Stimulated activated memory B cell treated with anti-CD40 and anti-IgM and Interleukin-4, amounts not matched to agents 10 μg/mL and 1 μg/mL and 100 μg/mL, for 72 hours (primary cell): ENCODE data around the gene BMPR2.
"Not testable (repeated sequence)": the region's sequence is repeated elsewhere in the genome, so short reads cannot be mapped to it uniquely, and the experiment has no call there.

ENCODE experiments used
- ATAC-seq: fragments of 150-1000 bp; cut with Tn5 transposase; 2 replicates; pipeline ENCODE4 v1.10.0; 2021
- H3K27ac Mint-ChIP-seq: one replicate; pipeline ENCODE4 v1.8.0; 2022; ENCODE audit warnings: mild to moderate bottlenecking, mixed read lengths
- H3K27me3 Mint-ChIP-seq: one replicate; pipeline ENCODE4 v1.8.0; 2022; ENCODE audit warnings: mixed read lengths
- H3K36me3 Mint-ChIP-seq: one replicate; pipeline ENCODE4 v1.8.0; 2022; ENCODE audit warnings: mixed read lengths
- H3K4me1 Mint-ChIP-seq: one replicate; pipeline ENCODE4 v1.8.0; 2022; ENCODE audit warnings: mixed read lengths
- H3K4me3 Mint-ChIP-seq: one replicate; pipeline ENCODE4 v1.8.0; 2022; ENCODE audit warnings: mild to moderate bottlenecking, moderate library complexity, mixed read lengths
- H3K9me3 Mint-ChIP-seq: one replicate; pipeline ENCODE4 v1.8.0; 2022; ENCODE audit warnings: mixed read lengths

BMPR2 gene

GRCh38 chr2:202566286-202566685, 190.2 kb downstream of the BMPR2 start:
- Mint-ChIP-seq H3K27ac (no peak overlapping the region), H3K27me3 (no peaks in the 10 kb centered on the region), H3K4me1 (no peaks in the 10 kb centered on the region), H3K36me3 (no peaks in the 10 kb centered on the region), H3K4me3 (no peak overlapping the region), H3K9me3 (no peaks in the 10 kb centered on the region)
- ATAC-seq: no peak

GRCh38 chr2:202574541-202574940, 198.4 kb downstream of the BMPR2 start:
- no peak for ATAC-seq
- H3K9me3 Mint-ChIP-seq: no peaks in the 10 kb centered on the region
- H3K27me3 Mint-ChIP-seq: no peaks in the 10 kb centered on the region
- H3K4me1 Mint-ChIP-seq: no peaks in the 10 kb centered on the region
- no peaks in the 10 kb centered on the region for H3K36me3 Mint-ChIP-seq
- H3K4me3 Mint-ChIP-seq: no peak overlapping the region
- H3K27ac Mint-ChIP-seq: no peak overlapping the region

- H3K4me3 Mint-ChIP-seq, H3K27ac Mint-ChIP-seq, ATAC-seq, H3K9me3 Mint-ChIP-seq, H3K4me1 Mint-ChIP-seq, H3K36me3 Mint-ChIP-seq, H3K27me3 Mint-ChIP-seq: not testable (repeated sequence)
Measured at GRCh38 chr2:202575194-202575593, 199.1 kb downstream of the BMPR2 start.

GRCh38 chr2:202577250-202578183, 201.4 kb downstream of the BMPR2 start:
- ATAC-seq: no peak
- H3K27me3 Mint-ChIP-seq: no peaks in the 10 kb centered on the region
- no peaks in the 10 kb centered on the region for H3K36me3 Mint-ChIP-seq
- no peak overlapping the region for H3K4me3 Mint-ChIP-seq
- H3K27ac Mint-ChIP-seq: no peak overlapping the region
- no peaks in the 10 kb centered on the region for H3K9me3 Mint-ChIP-seq
- no peaks in the 10 kb centered on the region for H3K4me1 Mint-ChIP-seq

GRCh38 chr2:202582846-202583245, 206.7 kb downstream of the BMPR2 start:
- not testable (repeated sequence) for H3K9me3 Mint-ChIP-seq, ATAC-seq, H3K4me1 Mint-ChIP-seq, H3K27me3 Mint-ChIP-seq, H3K36me3 Mint-ChIP-seq, H3K27ac Mint-ChIP-seq, H3K4me3 Mint-ChIP-seq

GRCh38 chr2:202583709-202584219, 207.6 kb downstream of the BMPR2 start:
- peaks cover 7% of the 10 kb centered on the region for H3K4me1 Mint-ChIP-seq
- H3K27ac Mint-ChIP-seq: no peak overlapping the region
- no peak overlapping the region for H3K4me3 Mint-ChIP-seq
- H3K36me3 Mint-ChIP-seq: no peaks in the 10 kb centered on the region
- ATAC-seq: no peak
- H3K9me3 Mint-ChIP-seq: no peaks in the 10 kb centered on the region
- no peaks in the 10 kb centered on the region for H3K27me3 Mint-ChIP-seq

GRCh38 chr2:202588647-202589581, 212.8 kb downstream of the BMPR2 start:
- Mint-ChIP-seq H3K27me3 (no peaks in the 10 kb centered on the region), H3K36me3 (no peaks in the 10 kb centered on the region), H3K9me3 (no peaks in the 10 kb centered on the region), H3K4me1 (peaks cover 23% of the 10 kb centered on the region), H3K27ac (peak overlapping the region; percentile 44), H3K4me3 (peak overlapping the region; percentile 10)
- ATAC-seq: peak; percentile 94

GRCh38 chr2:202589582-202589949, 213.4 kb downstream of the BMPR2 start:
- no peaks in the 10 kb centered on the region for H3K27me3 Mint-ChIP-seq
- H3K4me3 Mint-ChIP-seq: no peak overlapping the region
- H3K36me3 Mint-ChIP-seq: no peaks in the 10 kb centered on the region
- H3K4me1 Mint-ChIP-seq: peaks cover 25% of the 10 kb centered on the region
- H3K9me3 Mint-ChIP-seq: no peaks in the 10 kb centered on the region
- ATAC-seq: no peak
- peak overlapping the region; percentile 2 for H3K27ac Mint-ChIP-seq

GRCh38 chr2:202592566-202592965, 216.4 kb downstream of the BMPR2 start:
- H3K36me3 Mint-ChIP-seq: no peaks in the 10 kb centered on the region
- no peaks in the 10 kb centered on the region for H3K27me3 Mint-ChIP-seq
- ATAC-seq: no peak
- H3K4me3 Mint-ChIP-seq: no peak overlapping the region
- no peaks in the 10 kb centered on the region for H3K9me3 Mint-ChIP-seq
- H3K27ac Mint-ChIP-seq: peak overlapping the region; percentile 44
- peaks cover 38% of the 10 kb centered on the region for H3K4me1 Mint-ChIP-seq

- H3K27me3 Mint-ChIP-seq: no peaks in the 10 kb centered on the region
- peak overlapping the region; percentile 58 for H3K27ac Mint-ChIP-seq
Measured at GRCh38 chr2:202599105-202599504, 223.0 kb downstream of the BMPR2 start.

GRCh38 chr2:202599911-202600310, 223.8 kb downstream of the BMPR2 start:
- H3K4me1 Mint-ChIP-seq: peaks cover 15% of the 10 kb centered on the region
- H3K9me3 Mint-ChIP-seq: no peaks in the 10 kb centered on the region
- H3K4me3 Mint-ChIP-seq: no peak overlapping the region
- no peaks in the 10 kb centered on the region for H3K36me3 Mint-ChIP-seq
- peak overlapping the region; percentile 58 for H3K27ac Mint-ChIP-seq
- no peaks in the 10 kb centered on the region for H3K27me3 Mint-ChIP-seq
- no peak for ATAC-seq

More at GRCh38 chr2:202599105-202599504, 223.0 kb downstream of the BMPR2 start:
- Mint-ChIP-seq H3K9me3 (no peaks in the 10 kb centered on the region), H3K4me1 (peaks cover 21% of the 10 kb centered on the region), H3K4me3 (no peak overlapping the region), H3K36me3 (no peaks in the 10 kb centered on the region)
- ATAC-seq: no peak

GRCh38 chr2:202604699-202605098, 228.6 kb downstream of the BMPR2 start:
- Mint-ChIP-seq H3K27ac (peak overlapping the region; percentile 63), H3K4me3 (no peak overlapping the region), H3K27me3 (no peaks in the 10 kb centered on the region), H3K4me1 (peaks cover 26% of the 10 kb centered on the region), H3K36me3 (no peaks in the 10 kb centered on the region), H3K9me3 (no peaks in the 10 kb centered on the region)
- no peak for ATAC-seq

- Mint-ChIP-seq H3K36me3 (no peaks in the 10 kb centered on the region), H3K27me3 (no peaks in the 10 kb centered on the region), H3K27ac (peak overlapping the region; percentile 63), H3K9me3 (no peaks in the 10 kb centered on the region), H3K4me1 (peaks cover 29% of the 10 kb centered on the region), H3K4me3 (no peak overlapping the region)
- no peak for ATAC-seq
Measured at GRCh38 chr2:202605174-202605573, 229.0 kb downstream of the BMPR2 start.

GRCh38 chr2:202608142-202608852, 232.2 kb downstream of the BMPR2 start:
- Mint-ChIP-seq H3K36me3 (peaks cover 5% of the 10 kb centered on the region), H3K27ac (peak overlapping the region; percentile 96), H3K27me3 (no peaks in the 10 kb centered on the region), H3K4me1 (peaks cover 41% of the 10 kb centered on the region), H3K4me3 (peak overlapping the region; percentile 23), H3K9me3 (peaks cover 2% of the 10 kb centered on the region)
- peak; percentile 71 for ATAC-seq
